HG03378 (cell line): ENCODE results near the gene ISYNA1.

Source experiments
- ATAC-seq: cut with Tn5 transposase; IDR thresholded peaks from one replicate; pipeline ENCODE4 v1.9.1; 2021; ENCODE audit warnings: mild to moderate bottlenecking, moderate library complexity; ENCODE audit not compliant: unreplicated experiment

Gene ISYNA1

DNA sequence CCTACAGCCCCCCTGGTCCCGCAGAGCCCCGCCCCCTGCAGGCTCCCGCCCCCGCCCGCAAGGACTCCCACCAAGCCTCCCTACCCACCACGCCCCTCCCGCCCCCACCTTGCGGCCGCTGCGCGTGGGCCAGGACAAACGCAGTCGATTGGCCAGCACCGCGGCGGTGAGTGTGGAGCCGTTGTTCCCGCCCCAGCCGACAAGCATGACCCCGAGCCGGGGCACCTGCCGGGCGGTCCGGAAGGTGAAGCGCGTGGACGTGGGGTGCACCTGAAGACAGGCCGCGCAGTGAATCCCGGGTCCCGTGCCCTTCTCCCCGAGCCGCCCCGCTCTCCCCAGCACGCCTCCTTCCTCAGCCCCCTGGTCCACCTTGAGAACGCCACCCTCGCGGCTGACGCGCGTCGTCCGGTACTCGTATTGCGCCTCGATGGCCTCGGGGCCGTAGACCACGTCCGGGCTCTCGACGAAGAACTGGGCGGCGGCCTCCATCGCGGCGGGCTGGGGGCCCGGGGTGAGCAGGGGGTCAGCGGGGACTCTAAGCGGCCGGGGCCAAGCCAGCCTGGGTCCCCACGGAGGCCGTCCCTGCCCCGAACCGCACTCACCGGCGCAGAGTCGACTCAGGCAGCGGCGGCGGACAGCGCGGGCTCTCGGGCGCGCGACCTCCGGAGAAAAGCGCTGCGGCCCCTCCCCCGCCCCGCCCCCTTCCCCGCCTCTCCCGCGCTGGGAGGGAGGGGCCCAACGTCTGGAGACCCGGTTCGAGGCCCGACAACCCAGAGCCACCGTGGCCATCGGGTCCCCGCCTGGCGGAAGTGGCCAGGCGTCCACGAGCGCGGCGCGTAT is at the start of gene ISYNA1:
Gene ISYNA1 (minus strand): TSS at position 643 of the 840 bp plus-strand sequence. CDS start 154 bp downstream, at position 489.
- ATAC-seq = no peak

DNA sequence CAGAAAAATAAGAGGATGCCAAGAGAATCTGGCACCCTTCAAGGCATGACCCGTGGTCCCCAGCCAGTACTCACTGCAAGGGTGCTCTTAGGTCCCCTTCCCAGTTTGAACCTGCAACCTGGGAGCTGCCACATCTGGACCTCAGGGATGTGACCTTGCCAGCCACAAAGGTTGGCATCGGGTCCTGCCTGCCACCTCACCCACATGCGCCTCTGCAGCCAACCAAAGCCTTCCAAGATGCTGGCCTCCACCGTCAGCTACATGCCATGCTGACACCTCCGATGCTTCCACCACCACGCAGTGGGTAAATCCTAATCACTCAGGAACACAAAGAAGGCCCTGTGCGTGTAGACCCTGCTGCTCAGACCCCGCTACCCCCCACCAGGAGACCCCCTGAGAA is 48.8 kb upstream of the ISYNA1 start:
- ATAC-seq = no peak

DNA sequence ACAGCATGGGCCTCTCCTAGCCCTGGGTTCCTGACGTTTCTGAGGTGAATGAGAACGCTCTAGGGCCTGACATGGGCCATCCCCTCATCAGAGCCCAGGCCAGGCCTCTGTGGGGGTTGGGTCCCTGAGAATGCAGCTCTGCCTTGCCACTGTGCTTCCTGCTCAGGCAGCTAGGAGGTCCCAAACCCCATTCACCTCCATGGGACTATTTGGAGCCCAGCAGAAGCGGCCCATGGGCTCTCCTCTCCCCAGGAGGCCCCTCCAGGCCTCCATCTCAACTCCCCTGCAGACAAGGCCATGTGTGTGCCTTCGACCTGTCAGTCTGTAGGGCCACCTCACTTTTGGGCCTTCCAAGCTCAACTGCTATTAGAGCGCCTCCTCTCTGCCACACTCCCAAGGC is 47.1 kb upstream of the ISYNA1 start:
- no peak for ATAC-seq

DNA sequence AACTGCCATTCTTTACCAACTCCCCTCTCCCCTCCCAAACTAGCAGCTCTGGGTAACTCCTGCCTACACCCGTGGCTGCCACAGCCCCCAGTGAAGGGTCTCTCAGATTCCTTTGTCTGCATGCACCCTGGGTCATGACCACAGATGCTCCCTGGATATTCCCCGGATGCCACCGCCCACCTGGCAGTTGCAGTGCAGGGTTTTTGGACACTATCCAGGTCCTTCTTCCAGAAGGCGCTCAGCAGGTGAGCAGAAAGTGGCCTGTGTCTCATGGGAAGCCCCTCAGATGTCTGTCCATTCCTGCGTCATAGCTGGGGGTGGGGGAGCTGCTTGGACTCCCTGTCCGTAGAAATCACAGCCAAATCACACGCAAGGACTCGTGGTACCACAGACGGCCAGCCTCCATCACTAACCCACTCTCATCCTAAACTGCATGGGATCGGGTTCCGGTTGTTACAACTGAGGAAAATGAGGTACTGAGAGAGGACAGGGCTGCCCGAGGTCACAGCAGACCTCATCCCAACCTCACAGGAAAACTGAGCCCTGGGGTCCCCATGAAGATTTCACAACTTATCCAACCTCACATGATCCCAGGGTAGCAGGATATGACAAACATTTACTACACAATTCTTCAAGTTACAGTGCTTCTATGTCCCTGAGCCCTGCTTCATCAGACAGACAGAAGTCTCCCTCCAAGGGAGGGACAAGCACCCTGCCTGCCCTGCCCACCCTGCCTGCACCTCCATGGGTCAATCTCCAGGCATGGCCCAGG is 45.4 kb upstream of the ISYNA1 start:
- no peak for ATAC-seq

DNA sequence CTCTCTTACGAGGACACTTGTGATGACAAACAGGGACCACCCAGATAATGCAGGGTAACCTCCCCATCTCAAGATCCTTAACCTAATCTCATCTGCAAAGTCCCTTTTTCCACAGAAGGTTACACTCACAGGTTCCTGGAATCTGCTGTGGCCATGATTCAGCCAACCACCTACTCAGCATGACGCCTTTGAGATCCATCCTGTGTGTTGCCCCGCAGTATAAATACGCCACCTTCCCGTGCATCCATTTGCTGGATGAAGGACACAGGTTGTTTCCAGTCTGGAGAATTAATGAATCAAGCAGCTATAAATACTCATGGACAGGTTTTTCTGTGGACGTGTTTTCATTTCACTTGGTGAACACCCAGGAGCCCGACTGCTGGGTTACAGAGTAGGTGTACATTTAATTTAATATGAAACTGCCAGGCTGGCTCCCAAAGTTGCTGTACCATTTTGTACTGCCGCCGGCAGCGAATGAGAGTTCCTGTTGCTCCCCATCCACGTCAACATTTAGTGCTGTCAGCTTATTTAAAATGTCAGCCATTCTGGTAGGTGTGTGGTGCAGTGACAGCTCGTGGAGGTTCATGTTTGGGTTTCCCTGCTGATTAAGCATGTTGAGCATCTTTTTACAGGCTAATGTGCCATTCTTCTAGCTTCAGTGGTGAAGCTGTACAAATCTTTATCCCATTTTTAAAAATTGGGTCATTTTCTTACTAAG is 43.7 kb upstream of the ISYNA1 start:
- ATAC-seq = no peak

DNA sequence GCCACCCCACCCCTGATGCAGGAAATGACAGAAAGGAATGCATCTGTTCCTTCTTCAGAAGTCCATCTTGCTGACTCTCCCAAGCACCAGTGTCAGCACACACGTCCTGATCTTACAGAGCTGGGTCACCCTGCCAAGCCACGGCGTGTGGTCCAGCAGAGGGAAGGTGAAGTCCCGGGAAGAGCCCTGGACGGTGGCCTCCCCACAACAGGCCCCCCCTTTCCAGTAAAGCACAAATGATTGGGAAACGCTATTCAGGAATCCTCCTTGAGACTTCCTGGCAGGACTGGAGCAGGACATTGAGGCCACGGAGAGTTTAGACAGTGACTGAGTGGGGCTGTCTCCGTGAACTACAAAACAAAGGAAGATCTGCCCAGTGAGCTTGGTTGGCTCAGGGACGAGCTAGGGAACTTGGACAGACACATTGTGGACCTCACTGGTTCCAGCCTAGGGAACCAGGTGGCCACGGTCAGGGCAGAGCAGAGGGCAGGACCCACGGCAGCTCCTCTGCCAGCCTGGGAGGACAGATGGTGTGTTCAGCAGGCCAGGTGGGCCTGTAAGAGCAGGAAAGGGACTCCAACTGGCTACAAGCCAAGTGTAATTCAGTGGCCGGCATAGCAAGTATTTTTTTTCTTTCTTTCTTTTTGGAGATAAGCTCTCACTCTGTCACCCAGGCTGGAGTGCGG is 42.2 kb upstream of the ISYNA1 start:
- no peak for ATAC-seq

DNA sequence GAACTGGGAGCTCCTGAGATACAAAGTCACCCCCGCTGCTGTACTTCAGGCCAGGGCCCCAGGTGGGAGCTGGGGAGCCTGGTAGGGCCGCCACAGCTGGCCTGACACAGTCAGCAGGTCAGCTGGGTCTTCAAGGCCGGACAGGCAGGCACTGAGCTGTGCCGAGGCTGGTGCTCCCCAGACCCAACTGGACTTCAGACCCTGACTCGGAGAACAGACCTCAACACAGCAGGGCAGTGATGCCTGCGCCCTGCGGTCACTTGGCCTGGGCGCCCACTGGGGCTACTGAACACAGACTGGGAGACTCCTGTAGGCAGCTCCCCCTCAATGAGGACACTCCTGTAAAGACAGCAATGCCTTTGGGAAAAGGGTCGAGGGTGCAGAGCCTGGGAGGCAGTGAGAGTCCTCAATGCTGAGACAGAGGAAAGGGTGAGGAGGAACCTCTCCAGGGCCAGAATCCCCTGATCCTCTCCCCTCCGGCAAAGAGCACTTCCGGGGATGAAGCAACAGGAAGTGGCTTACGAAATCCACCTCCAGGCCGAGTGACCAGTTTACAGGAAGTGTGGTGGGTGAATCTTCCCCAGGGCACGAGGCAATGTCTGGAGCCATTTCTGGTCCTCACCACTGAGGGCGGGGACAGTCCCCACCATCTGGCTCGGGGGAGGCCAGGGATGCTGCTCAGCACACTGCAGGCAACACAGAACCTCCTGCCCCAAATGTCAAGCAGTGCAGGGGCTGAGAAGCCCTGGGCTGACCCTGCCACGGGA is 40.8 kb upstream of the ISYNA1 start:
- no peak for ATAC-seq

DNA sequence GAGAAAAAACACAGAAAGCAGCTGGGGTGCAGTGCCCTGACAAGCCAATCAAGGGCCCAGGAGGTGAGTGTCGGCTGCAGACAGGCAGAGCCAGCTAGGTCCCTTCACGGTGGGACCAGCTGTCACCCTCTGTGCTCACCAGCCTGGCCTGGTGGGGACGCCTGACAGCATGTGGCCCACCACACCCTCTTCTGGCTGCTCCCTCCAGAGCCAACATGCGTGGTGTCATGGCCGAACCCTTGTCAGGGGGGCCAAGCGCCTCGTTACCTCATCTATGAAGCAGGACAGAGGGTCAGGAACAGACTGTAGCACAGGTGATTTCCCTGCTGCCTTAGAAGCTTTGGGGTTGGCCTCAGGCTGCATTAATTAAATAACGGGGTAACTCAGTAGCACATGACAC is 40.0 kb upstream of the ISYNA1 start:
- no peak for ATAC-seq

DNA sequence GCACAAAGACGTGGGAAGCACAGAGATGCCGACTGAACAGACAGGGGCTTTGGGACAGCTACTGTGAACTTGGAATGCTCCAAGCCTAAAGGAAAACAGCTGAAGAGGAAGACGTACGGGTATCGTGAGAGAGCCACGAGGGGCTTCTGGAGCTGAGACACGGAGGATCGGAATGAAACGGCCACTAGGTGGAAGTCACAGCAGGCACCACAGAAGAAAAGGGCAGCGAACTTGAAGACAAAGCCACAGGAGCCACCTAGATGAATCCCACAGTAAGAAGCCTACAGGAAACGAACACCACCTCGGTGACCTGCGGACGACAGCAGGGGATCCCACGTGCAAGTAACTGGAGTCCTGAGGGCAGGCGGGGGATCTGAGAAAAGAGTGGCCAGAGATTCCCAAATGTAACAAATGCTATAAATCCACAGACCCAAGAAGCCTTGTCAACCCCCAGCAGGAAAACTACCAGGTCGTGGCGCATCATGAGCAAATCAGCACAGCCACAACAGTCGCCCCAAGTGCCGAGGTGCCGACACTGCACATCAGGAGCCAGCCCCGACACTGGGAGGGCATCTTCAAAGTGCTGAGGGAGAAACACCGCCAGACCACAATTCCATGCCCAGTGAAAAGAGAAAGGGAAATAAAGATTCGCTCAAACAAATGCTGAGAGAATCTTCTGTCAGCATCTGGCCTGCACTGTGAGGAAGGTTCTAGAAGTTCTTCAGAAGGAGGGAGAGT is 39.3 kb upstream of the ISYNA1 start:
- ATAC-seq = no peak

DNA sequence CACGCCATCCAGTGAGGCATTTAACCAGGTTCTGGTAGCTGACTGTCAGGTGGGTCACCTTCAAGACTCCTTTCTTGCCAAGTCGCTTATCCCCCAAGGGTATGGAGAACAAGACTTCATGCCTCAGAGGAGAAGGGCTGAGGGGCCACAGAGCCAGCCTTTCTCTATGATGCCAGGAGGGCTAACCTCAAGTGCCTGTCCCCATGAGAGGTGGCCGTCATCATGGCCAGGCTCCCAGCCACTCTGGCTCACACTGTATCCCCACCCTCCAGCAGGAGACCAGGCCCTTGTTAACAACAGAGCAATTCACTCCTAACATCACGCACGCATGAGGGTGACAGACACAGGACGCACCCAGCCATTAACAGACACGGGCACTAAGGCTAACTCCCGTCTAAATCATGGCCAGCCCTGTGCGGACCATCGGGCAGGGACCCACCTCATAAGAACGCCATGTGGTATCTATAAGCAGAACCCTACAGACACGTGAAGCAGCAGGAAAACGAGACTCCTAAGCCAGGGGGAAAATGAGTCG is 38.6 kb upstream of the ISYNA1 start:
- ATAC-seq = no peak

DNA sequence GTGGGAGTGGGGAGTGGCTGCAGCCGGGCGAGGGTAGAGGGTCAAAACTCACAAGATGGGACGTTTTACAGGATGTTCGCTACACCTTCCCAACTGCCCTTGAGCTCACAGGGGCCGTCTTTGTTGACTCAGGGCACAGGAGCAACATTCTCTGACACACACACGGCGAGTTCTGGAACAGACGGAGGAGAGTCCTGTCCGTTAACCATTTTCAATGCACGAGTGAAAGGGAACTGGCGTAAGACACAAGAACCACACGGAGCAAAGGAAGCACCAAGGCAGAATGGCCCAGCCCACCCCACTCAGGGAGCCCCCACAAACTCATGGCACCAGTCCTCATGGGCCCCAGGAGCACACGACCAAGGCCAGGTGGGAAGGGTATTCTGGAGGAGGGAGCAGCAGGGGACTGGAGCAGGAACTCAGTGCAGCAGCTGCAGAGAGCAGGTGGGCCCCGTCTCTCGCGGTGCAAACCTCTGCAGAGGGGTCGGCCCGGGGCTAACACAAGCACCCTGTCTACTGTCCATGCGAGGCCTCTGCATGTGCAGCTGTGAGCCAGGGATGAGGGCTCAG is 37.9 kb upstream of the ISYNA1 start:
- ATAC-seq = no peak

DNA sequence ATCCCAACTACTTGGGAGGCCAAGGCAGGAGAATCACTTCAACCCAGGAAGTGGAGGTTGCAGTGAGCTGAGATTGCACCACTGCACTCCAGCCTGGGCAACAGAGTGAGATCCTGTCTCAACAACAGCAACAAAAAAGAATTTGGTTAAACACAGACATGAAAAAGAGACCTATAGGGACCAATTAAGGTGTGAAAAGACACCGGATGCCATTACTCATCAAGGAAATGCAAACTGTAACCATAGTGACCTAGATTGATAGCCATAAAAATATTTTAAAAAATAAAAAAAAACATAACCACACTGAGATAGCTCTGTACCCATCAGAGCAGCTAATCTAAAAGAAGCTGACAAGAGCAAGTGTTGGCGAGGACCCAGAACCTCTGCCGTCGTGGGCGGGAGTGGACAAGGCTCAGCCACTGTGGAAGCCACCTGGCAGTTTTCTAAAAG is 37.1 kb upstream of the ISYNA1 start:
- no peak for ATAC-seq

DNA sequence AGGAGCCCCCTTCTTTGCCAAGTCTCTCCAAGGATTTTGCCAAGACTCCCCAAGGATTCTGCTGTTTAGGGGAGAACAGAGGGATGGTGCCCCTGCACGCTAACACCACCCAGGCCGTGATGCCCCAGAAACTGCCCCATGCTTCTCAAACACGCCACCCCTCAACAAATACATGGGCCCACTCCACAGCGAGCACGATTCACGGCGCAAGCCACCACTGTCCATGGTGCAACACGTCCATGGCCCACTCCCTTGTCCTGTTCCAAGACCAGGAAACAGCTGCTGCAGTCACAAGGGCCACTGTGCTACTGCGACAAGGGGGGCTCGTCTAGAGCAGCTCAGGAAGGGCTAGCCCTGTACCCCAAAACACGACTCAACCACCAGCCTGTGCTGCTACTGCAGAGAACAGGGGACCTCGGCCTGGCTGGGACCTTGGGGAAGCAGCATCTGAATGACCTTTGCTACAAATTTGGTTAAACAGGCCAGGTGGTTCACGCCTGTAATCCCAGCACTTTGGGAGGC is 36.5 kb upstream of the ISYNA1 start:
- ATAC-seq = no peak

DNA sequence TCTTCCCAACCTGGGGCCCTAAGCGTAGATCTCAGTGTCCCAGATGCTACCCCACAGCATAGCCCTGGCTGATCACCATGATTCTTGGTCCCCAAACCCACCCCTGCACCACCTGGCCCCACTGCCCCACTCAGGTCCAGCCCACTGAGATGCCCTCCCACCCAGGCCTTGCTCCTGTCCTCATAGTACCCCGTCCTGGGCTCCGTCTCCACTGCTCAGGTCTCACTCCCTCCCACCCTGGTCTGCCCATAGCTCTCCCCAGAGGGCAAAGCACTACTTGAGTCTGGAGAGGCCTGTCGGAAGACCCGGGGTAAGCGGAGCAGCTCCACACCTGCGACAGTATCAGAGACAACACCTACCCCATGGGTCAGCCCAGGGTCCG is 35.8 kb upstream of the ISYNA1 start:
- ATAC-seq = no peak

DNA sequence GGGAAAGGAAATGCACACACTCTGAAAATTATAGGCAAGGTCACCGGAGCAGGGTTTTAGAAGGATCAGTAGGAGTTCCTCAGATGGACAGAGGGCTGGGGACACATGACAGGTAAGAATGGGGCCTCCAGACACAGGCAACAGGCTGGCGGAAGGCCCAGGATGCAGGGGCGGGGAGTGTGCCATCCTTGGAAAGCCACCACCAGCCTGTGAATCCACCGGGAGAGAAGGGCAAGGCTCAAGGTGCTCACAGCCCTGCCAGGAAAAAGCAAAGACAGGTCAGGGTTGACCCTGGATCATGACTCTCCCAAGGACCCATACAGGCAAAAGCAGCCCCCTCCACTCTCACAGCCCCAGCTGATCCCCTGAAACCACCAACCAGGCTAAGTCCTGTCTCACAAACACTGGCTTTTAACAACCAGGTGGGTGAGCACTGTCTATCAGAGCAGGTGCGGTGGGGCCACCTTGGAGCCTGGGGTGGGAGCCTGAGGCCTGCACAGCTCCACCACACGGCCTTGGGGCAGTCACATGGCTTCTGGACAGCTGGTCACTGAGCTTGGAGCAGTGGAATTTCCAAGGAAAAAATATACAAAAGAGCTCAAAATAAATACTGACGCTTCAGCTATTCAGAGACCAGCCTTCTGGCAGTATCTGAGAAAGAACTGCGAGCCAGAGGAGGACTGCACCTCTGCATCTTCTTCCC is 35.2 kb upstream of the ISYNA1 start:
- ATAC-seq = no peak

DNA sequence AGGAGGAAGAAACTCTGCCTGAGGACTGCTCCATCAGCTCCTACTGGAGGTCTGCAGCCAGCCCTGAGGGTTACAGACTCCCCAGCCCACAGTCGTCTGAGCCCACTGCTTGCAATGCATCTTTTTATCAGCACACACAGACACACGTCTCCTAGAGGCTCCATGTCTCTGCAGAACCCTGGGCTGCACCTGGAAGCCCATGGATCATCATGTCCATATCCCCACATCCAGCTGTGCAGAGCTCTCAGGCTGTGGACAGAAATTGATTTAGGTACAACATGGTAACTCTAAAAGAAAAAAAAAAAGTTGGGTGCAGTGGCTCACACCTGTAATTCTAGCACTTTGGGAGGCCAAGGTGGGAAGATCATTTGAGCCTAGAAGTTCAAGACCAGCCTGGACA is 32.9 kb upstream of the ISYNA1 start:
- ATAC-seq = no peak

DNA sequence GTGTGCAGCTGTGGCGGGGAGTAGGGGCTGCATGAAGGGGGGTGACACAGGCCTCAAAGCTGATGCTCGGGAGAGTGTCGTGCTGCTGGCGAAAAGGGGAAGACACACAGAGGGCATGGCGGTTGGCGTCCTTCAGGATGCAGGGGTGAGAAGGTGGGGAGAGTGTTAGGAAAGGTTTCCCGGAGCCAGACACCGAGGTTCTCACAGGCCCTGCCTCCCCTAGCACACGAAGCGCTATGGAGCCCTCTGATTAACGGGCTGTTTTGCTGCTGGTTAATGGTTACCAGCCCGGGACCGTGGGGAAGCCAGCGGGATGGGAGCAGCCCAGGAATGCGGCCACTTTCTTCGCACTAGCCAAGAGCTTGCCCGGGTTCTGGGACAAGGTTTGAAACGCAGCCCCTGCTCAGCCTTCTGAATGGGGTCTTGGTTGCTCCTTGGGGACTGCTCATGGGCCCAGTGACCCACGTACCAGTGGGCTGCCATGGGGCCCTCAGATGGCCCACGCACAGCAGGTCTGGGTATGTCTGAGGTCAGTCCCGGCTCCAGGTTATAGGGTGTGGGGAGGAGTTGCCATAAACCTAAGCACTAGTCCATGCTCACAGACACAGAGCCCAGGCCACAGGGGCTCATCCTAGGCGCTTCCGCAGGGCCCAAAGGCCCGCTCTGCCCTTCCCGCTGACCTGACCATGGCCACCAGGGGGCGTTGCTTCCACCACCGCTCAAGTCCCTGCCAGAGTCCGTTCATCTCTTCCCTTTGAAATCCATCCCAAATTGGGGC is 31.3 kb upstream of the ISYNA1 start:
- no peak for ATAC-seq
